Stimulated activated naive CD8-positive, alpha-beta T cell treated with anti-CD3 and anti-CD28 coated beads, Interleukin-15, Interleukin-2, amounts not matched to agents 100 ng/mL and 50 ng/mL, for 24 hours (primary cell): ENCODE measurements around the gene KRT2.
A peak's percentile ranks its signal among the peaks of the same experiment; 100 is the strongest.

Experiments
- H3K27ac Mint-ChIP-seq: one replicate; pipeline ENCODE4 v1.8.0; 2021; ENCODE audit warnings: mild to moderate bottlenecking, mixed read lengths
- H3K27me3 Mint-ChIP-seq: one replicate; pipeline ENCODE4 v1.8.0; 2021; ENCODE audit warnings: mixed read lengths
- H3K36me3 Mint-ChIP-seq: one replicate; pipeline ENCODE4 v1.8.0; 2021; ENCODE audit warnings: low read depth, mixed read lengths
- H3K4me1 Mint-ChIP-seq: one replicate; pipeline ENCODE4 v1.8.0; 2021; ENCODE audit warnings: low read depth, mixed read lengths
- H3K4me3 Mint-ChIP-seq: one replicate; pipeline ENCODE4 v1.8.0; 2021; ENCODE audit warnings: mild to moderate bottlenecking, mixed read lengths
- H3K9me3 Mint-ChIP-seq: one replicate; pipeline ENCODE4 v1.8.0; 2021; ENCODE audit warnings: mixed read lengths

The KRT2 gene

GRCh38 chr12:52689239-52689638, 37.2 kb upstream of the KRT2 start:
- H3K27me3 Mint-ChIP-seq, result peaks cover 5% of the 10 kb centered on the region

GRCh38 chr12:52688481-52688880, 36.5 kb upstream of the KRT2 start:
- H3K27ac Mint-ChIP-seq, result no peak overlapping the region
- no peak overlapping the region for H3K4me3 Mint-ChIP-seq
- H3K4me1 Mint-ChIP-seq, result peaks cover 31% of the 10 kb centered on the region
- no peaks in the 10 kb centered on the region for H3K36me3 Mint-ChIP-seq
- H3K27me3 Mint-ChIP-seq, result peaks cover 5% of the 10 kb centered on the region
- no peaks in the 10 kb centered on the region for H3K9me3 Mint-ChIP-seq

More at GRCh38 chr12:52689239-52689638, 37.2 kb upstream of the KRT2 start:
- no peak overlapping the region for H3K27ac Mint-ChIP-seq
- H3K4me1 Mint-ChIP-seq, result peaks cover 31% of the 10 kb centered on the region
- H3K36me3 Mint-ChIP-seq, result no peaks in the 10 kb centered on the region
- no peak overlapping the region for H3K4me3 Mint-ChIP-seq
- no peaks in the 10 kb centered on the region for H3K9me3 Mint-ChIP-seq

- H3K4me3 Mint-ChIP-seq, result no peak overlapping the region
- H3K27me3 Mint-ChIP-seq, result peaks cover 4% of the 10 kb centered on the region
Observed at GRCh38 chr12:52687497-52688385, 35.7 kb upstream of the KRT2 start.

GRCh38 chr12:52686756-52687487, 34.9 kb upstream of the KRT2 start:
- Mint-ChIP-seq H3K4me1 (peaks cover 35% of the 10 kb centered on the region), H3K27me3 (no peaks in the 10 kb centered on the region), H3K27ac (no peak overlapping the region), H3K4me3 (no peak overlapping the region), H3K36me3 (no peaks in the 10 kb centered on the region), H3K9me3 (no peaks in the 10 kb centered on the region)

More at GRCh38 chr12:52687497-52688385, 35.7 kb upstream of the KRT2 start:
- no peaks in the 10 kb centered on the region for H3K9me3 Mint-ChIP-seq
- H3K27ac Mint-ChIP-seq, result no peak overlapping the region
- H3K36me3 Mint-ChIP-seq, result no peaks in the 10 kb centered on the region
- H3K4me1 Mint-ChIP-seq, result peaks cover 31% of the 10 kb centered on the region

GRCh38 chr12:52686063-52686462, 34.1 kb upstream of the KRT2 start:
- no peaks in the 10 kb centered on the region for H3K36me3 Mint-ChIP-seq
- H3K4me1 Mint-ChIP-seq, result peaks cover 35% of the 10 kb centered on the region
- H3K27ac Mint-ChIP-seq, result no peak overlapping the region
- H3K4me3 Mint-ChIP-seq, result no peak overlapping the region
- H3K27me3 Mint-ChIP-seq, result no peaks in the 10 kb centered on the region
- no peaks in the 10 kb centered on the region for H3K9me3 Mint-ChIP-seq

GRCh38 chr12:52685406-52685890, 33.4 kb upstream of the KRT2 start:
- Mint-ChIP-seq H3K27ac (no peak overlapping the region), H3K4me3 (no peak overlapping the region), H3K4me1 (peaks cover 34% of the 10 kb centered on the region), H3K9me3 (no peaks in the 10 kb centered on the region), H3K36me3 (no peaks in the 10 kb centered on the region), H3K27me3 (no peaks in the 10 kb centered on the region)

GRCh38 chr12:52684431-52684830, 32.4 kb upstream of the KRT2 start:
- Mint-ChIP-seq H3K4me3 (no peak overlapping the region), H3K27ac (no peak overlapping the region), H3K4me1 (peaks cover 29% of the 10 kb centered on the region), H3K27me3 (no peaks in the 10 kb centered on the region), H3K9me3 (no peaks in the 10 kb centered on the region), H3K36me3 (no peaks in the 10 kb centered on the region)

GRCh38 chr12:52683575-52684300, 31.7 kb upstream of the KRT2 start:
- Mint-ChIP-seq H3K9me3 (no peaks in the 10 kb centered on the region), H3K4me3 (no peak overlapping the region), H3K36me3 (no peaks in the 10 kb centered on the region), H3K4me1 (peaks cover 29% of the 10 kb centered on the region), H3K27ac (no peak overlapping the region), H3K27me3 (no peaks in the 10 kb centered on the region)

- H3K36me3 Mint-ChIP-seq, result no peaks in the 10 kb centered on the region
- no peak overlapping the region for H3K4me3 Mint-ChIP-seq
- peaks cover 28% of the 10 kb centered on the region for H3K4me1 Mint-ChIP-seq
- H3K27me3 Mint-ChIP-seq, result no peaks in the 10 kb centered on the region
- no peaks in the 10 kb centered on the region for H3K9me3 Mint-ChIP-seq
- no peak overlapping the region for H3K27ac Mint-ChIP-seq
Observed at GRCh38 chr12:52682938-52683574, 31.0 kb upstream of the KRT2 start.

- no peaks in the 10 kb centered on the region for H3K9me3 Mint-ChIP-seq
- H3K4me3 Mint-ChIP-seq, result no peak overlapping the region
- H3K4me1 Mint-ChIP-seq, result peaks cover 20% of the 10 kb centered on the region
- H3K27ac Mint-ChIP-seq, result no peak overlapping the region
- no peaks in the 10 kb centered on the region for H3K36me3 Mint-ChIP-seq
- H3K27me3 Mint-ChIP-seq, result no peaks in the 10 kb centered on the region
Observed at GRCh38 chr12:52682381-52682660, 30.3 kb upstream of the KRT2 start.

- Mint-ChIP-seq H3K27me3 (no peaks in the 10 kb centered on the region), H3K4me3 (no peak overlapping the region), H3K4me1 (peaks cover 18% of the 10 kb centered on the region), H3K9me3 (no peaks in the 10 kb centered on the region), H3K27ac (no peak overlapping the region), H3K36me3 (no peaks in the 10 kb centered on the region)
Observed at GRCh38 chr12:52681526-52682380, 29.7 kb upstream of the KRT2 start.

- Mint-ChIP-seq H3K9me3 (no peaks in the 10 kb centered on the region), H3K27me3 (no peaks in the 10 kb centered on the region), H3K27ac (peak within 1 kb of the TSS; percentile 3), H3K36me3 (no peaks in the 10 kb centered on the region), H3K4me1 (peaks cover 18% of the 10 kb centered on the region), H3K4me3 (no peak within 1 kb of the TSS)
Observed at GRCh38 chr12:52680363-52680762, 28.4 kb upstream of the KRT2 start, which contains the start of gene KRT1. KRT1 (minus strand) TSS chr12:52680407; CDS start chr12:52680348, 59 bp downstream.

- H3K9me3 Mint-ChIP-seq, result no peaks in the 10 kb centered on the region
- no peak overlapping the region for H3K4me3 Mint-ChIP-seq
- H3K27ac Mint-ChIP-seq, result peak overlapping the region; percentile 3
- H3K4me1 Mint-ChIP-seq, result peaks cover 18% of the 10 kb centered on the region
- no peaks in the 10 kb centered on the region for H3K27me3 Mint-ChIP-seq
- no peaks in the 10 kb centered on the region for H3K36me3 Mint-ChIP-seq
Observed at GRCh38 chr12:52679875-52680274, 27.9 kb upstream of the KRT2 start.

- no peak overlapping the region for H3K4me3 Mint-ChIP-seq
- H3K36me3 Mint-ChIP-seq, result no peaks in the 10 kb centered on the region
Observed at GRCh38 chr12:52677671-52678070, 25.7 kb upstream of the KRT2 start.

More at GRCh38 chr12:52677671-52678070, 25.7 kb upstream of the KRT2 start:
- H3K9me3 Mint-ChIP-seq, result no peaks in the 10 kb centered on the region
- H3K4me1 Mint-ChIP-seq, result peaks cover 18% of the 10 kb centered on the region
- H3K27me3 Mint-ChIP-seq, result no peaks in the 10 kb centered on the region
- H3K27ac Mint-ChIP-seq, result no peak overlapping the region
